Activated CD4-positive, alpha-beta memory T cell treated with anti-CD3 and anti-CD28 coated beads, Interleukin-2, amount 10 ng/mL, durations not matched to agents 7 days and 5 days (primary cell): Measurements from ENCODE around the gene PIAS4. TPM values are rescaled to one million over a fixed set of nuclear protein-coding genes. Genes with fewer than 3 reads are reported as not detected.
A peak's percentile ranks its signal among the peaks of the same experiment; 100 is the strongest.

Experiments
- CTCF ChIA-PET: fragments of 350-600 bp; sonication (Branson Sonifier 250); formaldehyde crosslinking; loops from one replicate; lab custom pipeline; 2021; ENCODE audit warnings: antibody characterized with exemption, inconsistent platforms; lab: Charles Lee
- POLR2A ChIA-PET: fragments of 350-600 bp; sonication (Branson Sonifier 250); formaldehyde crosslinking; loops from one replicate; lab custom pipeline; 2021; ENCODE audit warnings: antibody characterized with exemption; lab: Charles Lee
- DNase-seq: peaks from one replicate; pipeline ENCODE4 v3.0.0-alpha.2; 2020
- H3K27ac Mint-ChIP-seq: one replicate; pipeline ENCODE4 v1.8.0; 2021; ENCODE audit warnings: mild to moderate bottlenecking, mixed read lengths
- H3K27me3 Mint-ChIP-seq: one replicate; pipeline ENCODE4 v1.8.0; 2021; ENCODE audit warnings: mixed read lengths
- H3K36me3 Mint-ChIP-seq: one replicate; pipeline ENCODE4 v1.8.0; 2021; ENCODE audit warnings: low read depth, mixed read lengths
- H3K4me1 Mint-ChIP-seq: one replicate; pipeline ENCODE4 v1.8.0; 2021; ENCODE audit warnings: mixed read lengths
- H3K4me3 Mint-ChIP-seq: one replicate; pipeline ENCODE4 v1.8.0; 2021; ENCODE audit warnings: mild to moderate bottlenecking, mixed read lengths
- H3K9me3 Mint-ChIP-seq: one replicate; pipeline ENCODE4 v1.8.0; 2021; ENCODE audit warnings: mixed read lengths
- total RNA-seq, 2 experiments: library from RNA; stranded (reverse); gene quantifications; one replicate each; pipeline ENCODE4 v1.2.3, GENCODE V29; 2021

Gene PIAS4
- total RNA-seq, 2 experiments from 2014 or later = 28.6 to 33.2 TPM

DNA sequence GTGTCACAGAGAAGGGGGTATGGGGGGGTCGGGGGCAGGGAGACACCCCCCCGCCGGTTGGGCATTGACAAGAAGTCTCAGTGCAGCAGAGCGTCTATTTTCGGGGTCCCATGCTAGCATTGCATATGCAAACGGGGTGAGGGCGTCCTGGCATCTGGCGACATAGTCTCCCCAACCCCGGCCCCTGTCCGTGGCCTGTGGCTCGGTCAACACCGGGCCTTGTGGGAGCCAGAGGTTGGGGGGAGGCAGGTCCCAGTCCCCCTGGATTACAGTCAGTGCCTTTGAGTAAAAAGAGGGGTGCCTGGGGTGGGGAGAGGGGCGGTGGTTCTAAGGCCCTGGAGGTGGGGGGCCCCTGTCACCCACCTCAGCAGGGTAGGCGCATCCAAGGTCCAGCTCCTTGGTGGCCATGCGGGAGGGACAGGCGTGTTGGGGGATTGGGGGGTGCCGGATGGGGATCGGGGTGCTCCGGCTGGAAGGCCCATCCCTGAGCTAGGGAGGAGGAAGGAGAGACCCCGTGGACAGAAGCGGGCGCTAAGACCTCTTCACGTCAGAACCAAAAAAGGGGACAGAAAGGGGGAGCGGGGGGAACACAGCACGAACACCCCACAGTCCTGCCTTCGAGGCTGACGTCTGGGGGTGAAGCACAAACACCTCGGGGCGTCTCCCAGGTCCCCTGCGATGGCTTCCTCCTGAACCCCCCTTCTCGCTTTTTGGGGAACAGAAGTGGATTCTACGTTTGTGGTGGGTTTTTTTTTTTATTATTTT, 38.2 kb downstream of the PIAS4 start:
- Mint-ChIP-seq H3K27ac (no peak overlapping the region), H3K9me3 (no peaks in the 10 kb centered on the region), H3K4me1 (peaks cover 7% of the 10 kb centered on the region), H3K27me3 (no peaks in the 10 kb centered on the region), H3K36me3 (peaks cover 26% of the 10 kb centered on the region), H3K4me3 (no peak overlapping the region)
- ChIA-PET POLR2A (interaction anchor here (1.2 kb wide), 1 partner anchor 13 kb away, joined by 4 read pairs; no protein-coding TSS in a partner anchor), CTCF (no interaction called here)
- DNase-seq = no peak

DNA sequence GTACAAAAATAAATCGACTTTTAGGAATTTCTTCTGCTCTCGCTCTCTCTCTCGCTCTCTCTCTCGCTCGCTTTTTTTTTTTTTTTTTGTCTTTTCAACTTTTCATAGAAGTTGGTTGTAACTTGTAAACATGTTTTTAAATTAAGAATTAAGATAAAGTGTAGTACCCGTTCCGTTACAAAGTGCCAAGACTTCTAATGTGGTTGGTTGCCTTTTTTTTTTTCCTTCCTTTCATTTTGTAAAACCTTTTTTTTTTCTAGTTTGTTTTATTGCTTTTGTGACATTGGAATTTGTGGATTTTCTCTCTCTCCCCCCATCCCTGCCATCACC, 38.8 kb downstream of the PIAS4 start:
- ChIA-PET CTCF (no interaction called here), POLR2A (no interaction called here)
- H3K4me3 Mint-ChIP-seq = no peak overlapping the region

DNA sequence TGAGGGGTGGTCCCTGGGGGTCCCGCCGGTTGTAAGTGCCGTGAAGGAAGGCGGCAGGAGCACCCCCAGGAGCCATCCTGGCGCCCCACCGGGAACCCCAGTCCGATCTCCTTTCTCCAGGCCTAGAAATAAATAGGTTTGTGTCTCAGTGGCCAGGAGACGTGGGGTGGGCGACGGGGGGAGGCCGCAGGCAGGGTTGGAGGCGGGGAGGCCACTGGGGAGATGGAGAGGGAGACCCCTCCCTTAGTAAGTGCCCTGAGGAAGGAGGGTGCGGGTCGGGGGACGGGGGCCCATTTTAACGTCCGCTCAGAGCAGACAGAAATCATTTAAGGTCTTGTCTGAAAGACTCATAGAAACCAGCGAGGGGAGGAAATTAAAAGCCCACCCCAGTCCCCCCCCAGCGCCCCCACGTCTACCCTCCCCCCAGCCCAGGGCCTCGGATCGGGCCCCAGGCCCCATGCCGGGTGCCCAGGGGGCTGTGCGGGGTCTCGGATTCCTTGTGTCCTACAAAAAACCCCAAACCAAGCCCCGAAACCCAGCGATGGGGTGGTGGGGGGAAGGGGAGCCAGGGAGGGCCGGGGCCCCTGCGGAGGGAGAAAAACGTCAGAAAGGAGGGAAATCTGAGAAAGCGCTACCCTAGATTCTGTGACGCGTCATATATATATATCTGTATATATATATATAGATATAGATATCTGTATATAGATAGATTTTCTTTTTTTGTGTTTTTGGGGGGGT, 39.6 kb downstream of the PIAS4 start:
- no peak for DNase-seq
- CTCF ChIA-PET = no interaction called here
- no peak overlapping the region for H3K4me3 Mint-ChIP-seq
- H3K27me3 Mint-ChIP-seq = no peaks in the 10 kb centered on the region
- H3K27ac Mint-ChIP-seq = no peak overlapping the region
- H3K36me3 Mint-ChIP-seq = peaks cover 31% of the 10 kb centered on the region
- H3K4me1 Mint-ChIP-seq = peaks cover 14% of the 10 kb centered on the region
- POLR2A ChIA-PET = no interaction called here
- no peaks in the 10 kb centered on the region for H3K9me3 Mint-ChIP-seq

More for the DNA sequence above, 38.8 kb downstream of the PIAS4 start:
- Mint-ChIP-seq H3K27me3 (no peaks in the 10 kb centered on the region), H3K27ac (no peak overlapping the region), H3K4me1 (peaks cover 11% of the 10 kb centered on the region), H3K36me3 (peaks cover 28% of the 10 kb centered on the region), H3K9me3 (no peaks in the 10 kb centered on the region)
- DNase-seq = no peak

DNA sequence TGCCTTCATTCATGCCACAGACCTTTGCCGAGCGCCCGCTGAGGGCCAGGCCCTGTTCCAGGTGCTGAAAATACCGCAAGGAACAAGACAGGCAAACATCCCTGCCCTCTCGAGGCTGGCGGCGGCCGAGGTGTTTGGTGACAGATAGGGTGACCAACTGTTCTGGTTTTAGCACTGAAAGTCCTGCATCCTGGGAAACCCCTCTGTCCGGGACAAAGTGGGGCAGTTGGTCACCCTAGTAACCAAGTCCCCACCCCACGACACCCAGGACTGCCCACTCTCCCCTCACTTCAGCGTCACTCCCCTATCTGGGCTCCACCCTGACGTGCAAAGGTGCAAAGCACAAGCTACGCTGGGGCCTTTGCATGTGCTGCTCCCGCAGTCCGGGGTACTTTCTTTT, 41.9 kb downstream of the PIAS4 start:
- peaks cover 25% of the 10 kb centered on the region for H3K4me1 Mint-ChIP-seq
- H3K9me3 Mint-ChIP-seq = no peaks in the 10 kb centered on the region
- POLR2A ChIA-PET = no interaction called here
- H3K4me3 Mint-ChIP-seq = no peak overlapping the region
- no peak for DNase-seq
- CTCF ChIA-PET = interaction anchor here (0.5 kb wide), 1 partner anchor 40 kb away, joined by 4 read pairs; no protein-coding TSS in a partner anchor
- peaks cover 43% of the 10 kb centered on the region for H3K36me3 Mint-ChIP-seq
- no peak overlapping the region for H3K27ac Mint-ChIP-seq
- no peaks in the 10 kb centered on the region for H3K27me3 Mint-ChIP-seq

DNA sequence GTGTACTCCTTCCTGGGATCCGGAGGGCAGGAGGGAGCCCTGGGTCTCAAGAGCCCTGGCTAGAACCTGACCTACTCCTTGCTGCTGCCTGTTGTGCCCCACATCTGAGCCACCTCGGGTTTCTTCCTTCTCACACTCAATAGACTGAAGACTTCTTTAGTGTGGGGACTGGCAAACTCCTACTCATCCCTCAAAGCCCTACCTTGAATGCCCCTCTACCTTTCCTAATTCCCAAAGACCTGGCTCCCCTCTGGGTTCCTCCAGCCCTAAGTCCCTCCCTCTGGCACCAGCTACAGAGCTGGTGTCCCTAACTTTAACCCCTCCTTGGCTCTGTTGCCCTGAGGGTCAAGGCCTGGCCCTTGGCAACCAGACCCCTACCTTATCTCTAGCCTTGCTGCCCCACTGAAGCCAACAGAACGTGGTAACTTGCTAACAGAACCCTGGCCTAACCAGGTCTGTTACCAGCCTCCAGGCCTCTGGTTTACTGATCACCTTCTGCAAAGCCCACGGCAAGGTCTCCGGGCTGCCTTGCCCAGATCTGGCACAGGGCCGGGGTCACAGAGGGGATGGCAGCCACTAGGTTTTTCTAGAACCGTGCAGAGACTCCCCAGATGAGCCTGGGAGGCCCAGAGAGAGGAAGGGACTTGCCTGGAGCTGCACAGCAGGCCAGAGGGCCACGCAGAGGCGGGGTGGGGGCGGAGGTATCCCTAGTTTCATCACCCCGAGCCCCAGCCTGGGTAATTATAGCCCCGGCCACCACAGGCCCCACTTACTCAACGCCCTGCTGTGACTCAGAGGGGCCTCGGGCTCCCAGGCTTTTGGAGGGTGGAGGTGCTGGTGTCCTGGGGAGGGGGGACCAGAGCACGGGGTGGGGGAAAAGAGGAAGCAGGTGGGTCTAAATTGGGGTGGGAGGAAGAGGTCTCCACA, 43.9 kb downstream of the PIAS4 start:
- H3K27ac Mint-ChIP-seq = no peak overlapping the region
- H3K4me1 Mint-ChIP-seq = peaks cover 29% of the 10 kb centered on the region
- POLR2A ChIA-PET = interaction anchor here (1.6 kb wide), 1 partner anchor 9 kb away, joined by 3 read pairs; no protein-coding TSS in a partner anchor
- H3K36me3 Mint-ChIP-seq = peaks cover 56% of the 10 kb centered on the region
- CTCF ChIA-PET = no interaction called here
- DNase-seq = no peak
- H3K4me3 Mint-ChIP-seq = no peak overlapping the region
- no peaks in the 10 kb centered on the region for H3K27me3 Mint-ChIP-seq
- no peaks in the 10 kb centered on the region for H3K9me3 Mint-ChIP-seq

DNA sequence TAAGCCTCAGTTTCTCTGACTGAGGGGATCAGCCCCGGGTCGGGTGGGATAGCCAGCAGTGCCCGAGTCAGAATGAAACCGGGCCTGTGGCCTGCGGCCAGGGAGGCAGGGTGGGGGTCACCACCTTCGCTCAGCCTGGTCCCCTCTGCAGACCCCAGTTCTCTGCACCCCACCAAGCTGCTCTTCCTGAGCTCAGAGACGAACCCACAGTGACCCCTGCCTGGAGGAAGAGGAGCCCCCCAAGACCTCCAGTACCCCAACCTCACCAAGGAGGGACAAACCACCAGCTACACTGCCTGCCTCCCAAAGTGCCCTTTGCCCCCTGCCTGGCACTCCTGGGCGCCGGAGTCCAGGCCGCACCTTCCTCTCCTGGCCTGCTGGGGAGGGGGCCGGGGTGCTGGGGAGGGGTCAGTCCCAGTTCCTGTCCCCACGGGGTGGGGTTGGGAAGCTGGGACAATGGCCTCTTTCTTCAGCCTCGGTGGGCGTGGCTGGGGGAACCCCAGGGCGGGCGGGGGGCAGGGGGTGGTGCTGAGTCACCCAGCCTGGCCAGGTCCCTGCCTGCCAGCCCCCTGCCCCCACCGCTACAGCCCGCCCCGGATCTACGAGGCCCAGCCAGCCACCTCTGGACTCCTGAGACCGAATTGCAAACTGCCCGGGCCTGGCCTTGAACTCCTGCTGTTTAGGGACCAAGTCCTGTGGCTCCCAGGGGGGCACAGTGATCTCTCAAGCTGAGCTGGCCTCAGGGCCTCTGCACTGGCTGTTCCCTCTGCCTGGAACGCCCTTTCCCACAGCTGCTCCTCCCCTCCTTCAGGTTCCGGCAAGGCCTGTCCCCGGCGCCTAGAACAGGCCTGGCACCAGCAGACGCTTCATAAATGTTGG, 44.8 kb downstream of the PIAS4 start:
- Mint-ChIP-seq H3K27ac (peak overlapping the region; percentile 19), H3K4me1 (peaks cover 31% of the 10 kb centered on the region), H3K36me3 (peaks cover 58% of the 10 kb centered on the region), H3K4me3 (no peak overlapping the region), H3K9me3 (no peaks in the 10 kb centered on the region), H3K27me3 (no peaks in the 10 kb centered on the region)
- DNase-seq = no peak
- ChIA-PET POLR2A (no interaction called here), CTCF (no interaction called here)

DNA sequence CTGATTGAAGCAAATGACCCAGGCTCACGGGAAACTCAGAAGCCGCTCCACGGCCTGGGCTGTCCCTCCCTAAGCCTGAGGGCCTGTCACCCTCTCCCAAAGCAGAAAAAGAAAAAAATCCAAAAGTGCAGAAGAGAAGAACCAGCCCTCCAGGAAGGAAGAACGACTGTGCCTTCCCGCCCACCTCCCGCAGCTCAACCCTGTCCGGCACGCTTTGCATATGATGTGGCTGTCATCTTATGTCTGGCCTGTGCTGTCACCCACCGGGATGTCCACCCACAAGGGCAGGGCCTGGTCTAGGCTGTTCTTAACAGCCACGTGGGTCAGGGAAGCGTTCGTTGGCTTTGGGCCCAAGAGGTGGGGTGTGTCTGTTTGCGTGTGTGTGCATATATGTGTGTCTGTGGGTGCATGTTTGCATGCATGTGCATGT, 45.5 kb downstream of the PIAS4 start:
- no peaks in the 10 kb centered on the region for H3K9me3 Mint-ChIP-seq
- H3K4me1 Mint-ChIP-seq = peaks cover 36% of the 10 kb centered on the region
- POLR2A ChIA-PET = no interaction called here
- H3K36me3 Mint-ChIP-seq = peaks cover 58% of the 10 kb centered on the region
- H3K4me3 Mint-ChIP-seq = no peak overlapping the region
- no peak for DNase-seq
- no peaks in the 10 kb centered on the region for H3K27me3 Mint-ChIP-seq
- peak overlapping the region; percentile 19 for H3K27ac Mint-ChIP-seq
- CTCF ChIA-PET = no interaction called here

DNA sequence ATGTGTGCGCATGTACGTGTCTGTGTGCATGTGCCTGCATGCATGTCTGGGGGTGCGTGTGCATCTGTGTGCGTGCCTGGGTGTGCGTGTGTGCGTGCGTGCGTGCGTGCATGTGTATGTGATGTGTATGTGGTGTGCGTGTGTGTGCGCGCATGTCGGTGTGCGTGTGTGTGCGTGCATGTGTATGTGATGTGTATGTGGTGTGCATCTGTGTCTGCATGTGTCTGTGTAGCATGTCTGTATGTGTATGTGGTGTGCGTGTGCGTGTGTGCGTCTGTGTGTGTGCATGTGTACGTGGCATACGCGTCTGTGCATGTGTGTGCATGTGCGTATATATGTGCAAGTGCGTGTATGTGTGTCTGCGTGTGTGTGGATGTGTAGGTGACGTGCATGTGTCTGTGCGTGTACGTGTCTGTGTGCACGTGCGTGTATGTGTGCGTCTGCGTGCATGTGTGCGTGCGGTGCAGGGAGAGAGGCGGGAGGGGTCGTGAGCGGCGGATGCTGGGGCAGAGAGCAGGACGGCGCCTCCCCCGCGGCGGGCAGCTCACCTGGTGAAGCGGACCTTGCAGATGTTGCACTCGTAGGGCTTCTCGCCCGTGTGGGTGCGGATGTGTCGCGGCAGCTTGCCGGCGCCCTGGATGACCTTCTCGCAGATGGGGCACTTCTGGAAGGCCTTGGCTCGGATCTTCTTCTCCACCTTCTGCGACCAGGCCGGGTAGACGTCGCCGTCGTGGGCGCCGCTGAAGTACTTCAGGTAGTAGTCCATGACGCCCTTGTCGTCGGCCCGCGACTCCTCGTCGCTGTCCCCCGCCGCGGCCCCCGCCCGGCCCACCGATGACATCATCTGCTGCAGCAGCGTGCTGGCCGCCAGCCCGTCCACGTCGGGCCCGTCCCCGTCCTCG, 46.1 kb downstream of the PIAS4 start:
- peaks cover 58% of the 10 kb centered on the region for H3K36me3 Mint-ChIP-seq
- ChIA-PET CTCF (no interaction called here), POLR2A (no interaction called here)
- no peaks in the 10 kb centered on the region for H3K9me3 Mint-ChIP-seq
- H3K4me1 Mint-ChIP-seq = peaks cover 40% of the 10 kb centered on the region
- no peak overlapping the region for H3K27ac Mint-ChIP-seq
- H3K4me3 Mint-ChIP-seq = no peak overlapping the region
- DNase-seq = no peak
- no peaks in the 10 kb centered on the region for H3K27me3 Mint-ChIP-seq

DNA sequence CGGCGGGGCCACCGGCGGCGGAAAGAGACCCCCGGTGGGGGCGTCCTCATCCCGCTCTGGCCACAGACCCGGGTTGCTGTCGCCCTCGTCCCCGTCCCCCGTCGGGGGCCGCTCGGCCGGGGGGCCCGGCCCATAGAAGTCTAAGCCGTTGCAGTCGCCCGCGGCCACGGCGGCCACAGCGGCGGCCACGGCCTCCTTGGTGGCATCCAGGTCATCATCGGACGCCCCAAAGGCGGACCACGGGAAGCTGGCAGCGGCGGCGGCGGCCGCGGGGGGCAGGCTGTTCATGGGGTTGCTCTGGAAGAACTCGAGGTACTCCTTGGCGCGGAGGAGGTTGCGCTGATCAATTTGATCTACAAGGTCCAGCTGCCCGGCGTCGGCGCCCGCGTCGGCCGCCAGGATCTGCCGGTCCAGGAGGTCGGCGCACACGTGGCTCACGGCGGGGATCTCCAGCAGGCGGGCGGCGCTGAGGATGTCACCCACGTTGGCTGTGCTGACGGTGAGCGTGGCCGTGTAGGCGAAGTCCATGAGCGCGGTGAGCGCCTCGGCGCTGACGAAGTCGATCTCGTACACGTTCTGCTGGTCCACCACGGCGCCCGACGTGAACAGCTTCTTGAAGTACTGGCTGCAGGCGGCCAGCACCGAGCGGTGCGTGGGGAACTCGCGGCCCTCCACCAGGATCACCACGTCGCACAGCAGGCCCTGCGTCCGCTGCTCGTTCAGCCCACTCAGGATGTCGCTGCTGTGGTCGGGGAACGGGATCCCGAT, 47.1 kb downstream of the PIAS4 start:
- CTCF ChIA-PET = no interaction called here
- DNase-seq = no peak
- H3K27ac Mint-ChIP-seq = no peak overlapping the region
- H3K27me3 Mint-ChIP-seq = no peaks in the 10 kb centered on the region
- POLR2A ChIA-PET = no interaction called here
- no peak overlapping the region for H3K4me3 Mint-ChIP-seq
- H3K4me1 Mint-ChIP-seq = peaks cover 43% of the 10 kb centered on the region
- H3K9me3 Mint-ChIP-seq = no peaks in the 10 kb centered on the region
- H3K36me3 Mint-ChIP-seq = peaks cover 57% of the 10 kb centered on the region

DNA sequence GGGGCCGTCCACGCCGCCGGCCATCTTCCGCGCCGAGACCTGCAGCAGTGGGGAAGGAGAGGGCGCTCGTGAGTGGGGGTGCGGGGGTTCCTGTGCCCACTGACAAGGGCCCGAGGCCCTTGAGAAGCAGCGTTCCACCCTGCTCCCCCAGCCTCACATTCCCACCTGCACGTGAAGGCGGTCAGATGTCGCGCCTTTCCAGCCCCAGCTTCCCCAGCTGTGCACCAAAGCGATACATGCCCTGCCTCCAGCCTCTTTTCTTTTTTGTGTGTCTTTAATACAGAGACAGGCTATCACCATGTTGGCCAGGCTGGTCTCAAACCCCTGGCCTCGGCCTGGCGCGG, 47.6 kb downstream of the PIAS4 start:
- H3K4me3 Mint-ChIP-seq = no peak overlapping the region
- CTCF ChIA-PET = no interaction called here
- no peaks in the 10 kb centered on the region for H3K27me3 Mint-ChIP-seq
- POLR2A ChIA-PET = no interaction called here
- no peaks in the 10 kb centered on the region for H3K9me3 Mint-ChIP-seq
- H3K4me1 Mint-ChIP-seq = peaks cover 42% of the 10 kb centered on the region
- peaks cover 53% of the 10 kb centered on the region for H3K36me3 Mint-ChIP-seq
- no peak overlapping the region for H3K27ac Mint-ChIP-seq
- DNase-seq = no peak
